GM18858 (cell line): Measurements from ENCODE around the gene TRPM6.

Experiments used
- ATAC-seq: cut with Tn5 transposase; IDR thresholded peaks from one replicate; pipeline ENCODE4 v1.9.1; 2021; ENCODE audit not compliant: unreplicated experiment

Gene TRPM6

DNA sequence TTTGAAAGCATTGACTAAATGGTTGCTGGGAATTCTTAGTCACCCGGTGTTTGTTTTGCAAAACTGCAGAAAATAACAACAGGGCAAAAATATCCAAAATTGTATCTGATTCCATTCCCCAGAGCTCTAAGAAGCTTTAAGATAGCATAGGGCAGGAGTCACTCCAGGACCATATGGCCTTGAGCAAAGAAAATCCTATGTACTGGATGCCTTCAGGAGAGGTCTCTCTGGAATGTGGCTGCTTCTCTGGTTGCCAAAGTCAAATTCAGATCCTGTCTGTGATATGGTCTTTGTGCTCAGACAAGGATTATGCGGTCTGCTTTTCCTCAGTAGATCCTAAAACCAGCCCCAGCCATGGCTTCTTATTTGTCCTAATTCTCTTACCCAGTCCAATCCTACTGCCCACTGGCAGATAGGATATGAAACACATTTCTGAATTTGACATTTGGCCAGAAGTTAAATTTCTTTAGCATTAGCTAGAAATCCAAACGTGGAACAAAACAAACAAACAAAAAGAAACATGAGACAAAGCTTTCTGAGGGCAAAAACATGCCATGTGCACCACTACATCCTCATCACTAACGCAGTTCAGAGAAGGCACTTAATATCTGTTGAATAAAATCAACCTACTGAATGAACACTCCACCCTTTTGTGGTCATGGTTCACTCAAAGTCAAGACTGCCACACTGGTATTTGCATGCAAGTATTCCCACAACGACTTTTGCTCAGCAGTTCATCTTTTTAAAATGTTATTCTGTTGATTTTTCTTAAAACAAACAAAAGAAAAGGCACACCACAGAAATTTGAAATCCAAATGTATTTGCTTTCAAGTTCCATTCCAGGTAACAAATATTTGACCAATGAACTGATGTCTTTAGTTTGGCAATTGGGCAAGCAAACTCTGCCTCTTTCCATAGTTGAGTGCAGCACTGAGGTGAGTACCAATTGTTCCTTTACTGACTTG is 165.7 kb downstream of the TRPM6 start:
- no peak for ATAC-seq

DNA sequence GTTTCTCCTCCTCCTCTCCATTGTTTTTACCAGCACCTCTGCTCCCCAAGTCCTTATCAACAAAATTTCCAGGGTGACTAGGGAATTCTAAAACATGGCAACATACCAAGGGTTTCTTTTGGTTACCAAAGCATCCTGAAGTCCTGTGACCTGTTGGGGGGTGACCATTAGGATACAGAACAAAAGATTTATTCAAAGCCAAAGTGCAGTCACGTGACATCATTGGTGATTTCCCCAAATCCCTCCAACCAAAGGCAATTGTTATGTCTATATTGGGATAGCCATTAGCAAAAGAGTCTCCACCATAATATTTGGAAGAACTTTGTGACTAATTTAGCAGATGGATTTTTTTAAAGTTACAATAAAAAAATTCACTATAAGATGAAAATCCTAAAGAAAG is 168.4 kb downstream of the TRPM6 start:
- ATAC-seq, result no peak

DNA sequence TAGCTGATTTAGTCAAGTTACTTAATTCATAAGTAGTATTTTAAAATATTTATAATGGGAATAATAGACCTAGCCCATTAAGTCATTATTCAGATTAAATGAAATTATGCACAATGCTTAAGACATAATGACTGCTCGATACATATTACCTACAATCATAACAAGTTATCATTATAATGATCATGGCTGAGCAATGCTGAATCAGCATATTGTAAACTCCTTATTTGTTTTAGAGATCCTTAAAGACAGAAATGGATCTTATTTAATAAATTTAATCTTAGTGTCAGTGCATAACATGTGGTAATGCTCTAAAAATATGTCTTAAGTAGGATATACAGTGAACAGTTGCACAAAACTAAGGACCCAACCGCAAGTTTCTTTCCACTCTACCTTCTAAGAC is 169.0 kb downstream of the TRPM6 start:
- ATAC-seq, result no peak

DNA sequence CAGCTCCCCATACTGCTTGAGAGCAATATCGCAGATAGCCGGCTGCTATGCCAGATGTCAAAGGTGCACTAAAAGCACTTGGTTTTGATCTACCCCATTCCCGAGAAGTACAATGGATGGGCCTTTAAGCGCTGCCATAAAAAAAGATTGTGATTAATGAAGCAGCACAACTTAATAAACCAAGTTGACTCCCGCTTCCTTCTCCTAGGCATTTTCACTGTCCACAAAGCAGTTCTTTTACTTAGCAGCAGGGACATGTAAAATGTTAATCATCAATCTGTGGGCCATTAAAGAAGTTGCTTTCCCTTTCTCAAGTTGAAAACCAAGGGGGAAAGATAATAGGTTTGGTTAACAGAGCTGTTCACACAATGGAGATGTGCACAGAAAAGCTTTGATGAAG is 176.4 kb downstream of the TRPM6 start:
- no peak for ATAC-seq

DNA sequence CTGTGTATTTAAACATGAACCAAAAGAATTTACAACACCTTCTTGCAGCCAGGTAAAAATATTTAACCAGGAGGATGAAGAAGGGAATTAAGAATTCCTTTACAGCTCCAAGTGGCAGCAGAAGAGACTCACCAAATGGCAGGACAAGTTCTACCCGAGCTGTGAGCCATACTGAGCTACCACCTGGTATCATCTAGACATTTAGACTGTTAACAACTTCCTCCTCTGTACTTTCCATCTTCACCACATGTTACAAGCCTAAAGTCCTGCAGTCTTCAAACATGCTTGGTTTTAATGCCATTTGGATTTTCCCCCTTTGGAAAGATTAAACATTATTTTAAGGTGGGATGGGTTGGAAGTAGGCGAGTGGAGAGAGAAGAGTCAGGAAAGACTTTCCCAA is 190.2 kb downstream of the TRPM6 start:
- ATAC-seq, result no peak

DNA sequence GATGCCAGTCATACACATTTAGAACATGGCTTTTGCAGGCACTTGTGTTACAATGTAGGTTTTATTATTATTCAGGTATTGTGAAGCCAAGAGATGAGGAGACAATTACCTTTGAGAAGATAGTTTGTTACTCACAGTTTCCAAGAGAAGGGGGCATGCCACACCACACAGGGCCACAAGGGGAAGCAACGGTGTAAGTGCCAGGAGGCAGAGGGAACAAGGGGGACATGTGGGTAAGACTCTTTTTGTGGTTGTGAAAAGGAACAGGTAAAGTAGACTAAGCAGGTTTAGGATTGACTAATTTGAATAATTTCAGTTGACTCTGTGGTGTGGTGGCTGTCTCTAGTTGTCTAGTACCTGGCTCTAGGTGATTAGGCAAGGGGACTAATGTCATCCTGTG is 191.2 kb downstream of the TRPM6 start:
- no peak for ATAC-seq

GRCh38 chr9:74691058-74691457 is 196.7 kb downstream of the TRPM6 start:
- ATAC-seq, result no peak

- no peak for ATAC-seq
Measured at GRCh38 chr9:74683322-74683721, 204.4 kb downstream of the TRPM6 start.

- no peak for ATAC-seq
Measured at GRCh38 chr9:74681906-74682305, 205.8 kb downstream of the TRPM6 start.

DNA sequence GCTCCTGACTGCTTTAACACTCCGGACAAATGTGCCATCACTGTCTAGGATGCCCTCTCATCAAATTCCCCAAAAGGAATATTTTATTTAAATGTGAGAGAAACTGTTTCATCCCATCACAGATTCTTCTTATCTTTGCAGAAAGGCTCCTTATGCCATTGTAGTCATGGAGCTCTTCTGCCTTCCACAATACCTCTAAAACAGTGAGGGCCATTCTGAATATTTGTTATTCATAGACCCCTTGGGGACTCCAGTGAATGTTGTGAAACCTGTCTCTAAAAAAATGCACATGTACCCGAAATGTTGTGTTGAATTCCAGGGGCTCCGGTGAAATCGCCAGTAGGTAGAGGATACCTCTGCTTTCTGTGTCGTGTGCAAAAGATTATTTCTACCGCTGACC is 213.6 kb downstream of the TRPM6 start:
- ATAC-seq, result no peak
